NOMO-1 treated with DMSO at 0.1 percent for 48 hours (cell line): ENCODE measurements around the gene HDAC5.
A peak's percentile ranks its signal among the peaks of the same experiment; 100 is the strongest.
"Not testable (repeated sequence)": the region's sequence is repeated elsewhere in the genome, so short reads cannot be mapped to it uniquely, and the experiment has no call there.

Experiments used
- DNase-seq: peaks from one replicate; lab custom pipeline; 2025; ENCODE audit not compliant: unreplicated experiment; lab: John Stamatoyannopoulos, UW

The HDAC5 gene

DNA sequence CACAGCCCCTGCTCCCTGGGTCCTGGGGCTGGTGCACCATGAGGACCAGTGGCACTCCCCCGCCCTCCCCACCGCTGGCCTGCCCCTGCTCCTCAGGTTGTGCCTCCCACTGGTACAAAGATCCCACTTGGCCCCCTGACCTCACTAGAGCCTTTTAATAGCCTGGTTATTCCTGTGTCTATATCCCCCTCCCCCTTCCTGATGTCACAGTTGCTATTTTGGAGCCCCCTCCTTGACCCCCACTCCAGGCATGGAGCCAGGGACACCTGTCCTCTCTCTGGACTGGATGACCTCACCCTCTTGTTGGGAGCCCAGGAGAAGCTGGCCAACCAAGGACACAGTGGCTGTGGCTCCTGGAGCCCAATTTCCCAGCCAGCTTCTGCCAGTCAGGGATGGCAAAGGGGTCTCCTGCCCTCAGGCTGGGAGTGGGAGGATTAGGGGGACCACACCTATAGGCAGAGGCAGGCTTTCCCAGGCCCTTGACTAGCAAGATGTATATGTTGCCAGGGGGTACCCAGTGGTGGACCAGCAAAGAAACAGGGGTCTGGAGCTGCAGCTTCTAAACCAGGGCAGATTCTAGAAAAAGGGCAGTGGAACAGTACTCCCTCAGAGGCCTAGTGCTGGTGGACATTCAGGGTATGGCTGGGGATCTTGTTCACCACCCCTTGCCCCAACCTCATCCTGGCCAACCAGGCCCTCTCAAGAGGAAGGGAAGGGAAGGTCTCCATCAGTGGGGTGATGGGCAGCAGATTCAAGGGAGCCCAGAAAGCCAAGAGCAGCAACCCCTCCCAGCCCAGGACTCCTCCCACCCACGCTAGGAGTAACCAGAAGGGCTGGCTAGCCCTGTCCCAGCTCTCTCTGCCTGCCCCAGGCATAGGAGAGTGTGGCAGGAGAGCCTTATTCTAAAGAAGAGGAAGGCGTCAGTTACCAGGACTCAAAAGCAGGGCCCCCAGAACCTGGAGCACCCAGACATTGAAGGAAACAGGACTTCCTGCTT lies 10.9 kb downstream of the HDAC5 start:
- no peak for DNase-seq

DNA sequence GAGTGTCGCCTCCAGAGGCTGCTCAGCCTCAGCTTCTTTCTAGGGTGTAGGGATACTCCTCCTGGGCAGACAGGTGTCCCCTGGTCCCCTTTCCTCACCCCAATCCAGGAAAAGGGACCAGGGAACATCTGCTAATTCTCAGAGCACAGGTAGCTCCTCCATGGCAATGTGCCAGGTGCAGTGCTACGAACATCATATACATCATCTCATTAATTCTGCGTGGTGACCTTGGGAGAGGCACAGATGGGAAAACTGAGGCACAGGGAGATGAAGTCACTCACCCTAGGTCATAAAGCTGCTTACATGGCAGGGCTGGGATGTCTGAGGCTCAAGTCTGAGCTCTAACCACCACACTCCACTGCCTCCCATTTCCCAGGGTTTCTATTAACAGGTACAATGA lies 11.7 kb downstream of the HDAC5 start:
- no peak for DNase-seq

DNA sequence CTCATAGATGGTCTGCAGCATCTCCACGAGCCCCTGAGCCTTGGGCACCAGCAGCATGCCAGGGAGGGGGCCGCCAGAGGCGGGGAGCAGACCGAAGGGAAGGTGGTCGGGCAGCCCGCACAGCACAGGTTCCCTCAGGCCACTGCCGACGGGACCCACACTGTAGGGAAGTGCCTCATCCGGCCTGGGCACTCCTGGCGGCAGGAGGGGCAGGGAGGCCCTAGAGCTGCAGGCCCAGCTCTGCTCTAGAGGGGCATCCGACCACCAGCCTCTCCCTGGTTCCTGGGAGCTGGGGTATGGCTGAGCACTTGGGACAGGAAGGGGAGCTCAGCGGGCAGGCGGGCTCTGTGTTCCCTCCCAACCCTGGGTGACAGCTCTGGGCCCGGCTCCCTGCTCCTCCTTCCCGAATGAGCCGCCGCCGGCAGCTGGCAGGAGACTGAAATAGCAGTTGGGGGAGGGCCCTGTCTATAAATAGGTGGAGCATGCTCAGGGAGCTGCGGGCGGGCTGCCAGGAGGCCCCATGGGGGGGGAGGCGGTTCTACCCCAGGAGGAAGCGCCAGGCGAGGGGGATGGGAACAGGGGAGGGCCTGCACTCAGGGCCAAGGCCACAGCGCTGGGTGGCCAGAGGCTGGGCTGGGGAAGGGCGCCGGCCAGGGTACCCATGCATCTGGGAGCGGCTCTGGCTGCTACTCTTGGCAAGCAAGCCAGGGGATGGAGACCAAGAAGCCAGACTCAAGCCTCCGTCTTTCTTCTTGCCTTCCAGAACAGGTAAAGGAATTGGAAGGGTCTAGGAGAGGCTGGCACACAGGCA lies 12.4 kb downstream of the HDAC5 start:
- DNase-seq: peak; percentile 91

DNA sequence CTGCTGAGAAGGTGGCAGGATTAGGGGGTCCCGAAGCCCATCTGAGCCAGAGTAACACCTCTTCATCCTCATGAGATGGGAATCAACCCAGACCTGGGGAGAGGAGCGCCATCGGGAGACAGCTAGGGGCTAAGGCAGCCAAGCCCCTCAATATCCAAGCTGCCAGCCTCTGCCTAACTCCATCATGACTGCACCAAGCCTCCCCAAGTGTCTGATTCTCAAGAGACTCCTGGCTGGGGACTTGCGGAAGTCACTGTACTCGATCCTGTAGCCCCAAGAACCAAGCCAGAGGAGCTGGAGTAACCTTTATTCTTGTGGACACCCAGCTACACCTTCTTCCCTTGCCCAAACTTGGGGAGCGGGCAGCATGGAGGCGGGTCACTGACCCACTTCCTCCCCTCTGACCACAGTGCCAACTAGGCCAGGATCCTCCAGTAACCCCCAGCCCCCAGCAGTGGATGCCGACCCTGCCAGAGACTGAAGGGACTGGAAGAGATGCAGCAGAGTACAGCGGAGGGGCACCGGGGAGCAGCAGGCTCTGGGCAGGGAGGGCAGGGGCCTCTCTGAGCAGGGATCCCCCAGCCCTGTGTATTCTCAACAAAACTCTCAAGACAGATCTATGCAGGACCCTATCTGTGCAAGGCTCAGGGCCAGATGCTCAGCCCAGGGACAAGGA lies 13.3 kb downstream of the HDAC5 start:
- peak; percentile 18 for DNase-seq

DNA sequence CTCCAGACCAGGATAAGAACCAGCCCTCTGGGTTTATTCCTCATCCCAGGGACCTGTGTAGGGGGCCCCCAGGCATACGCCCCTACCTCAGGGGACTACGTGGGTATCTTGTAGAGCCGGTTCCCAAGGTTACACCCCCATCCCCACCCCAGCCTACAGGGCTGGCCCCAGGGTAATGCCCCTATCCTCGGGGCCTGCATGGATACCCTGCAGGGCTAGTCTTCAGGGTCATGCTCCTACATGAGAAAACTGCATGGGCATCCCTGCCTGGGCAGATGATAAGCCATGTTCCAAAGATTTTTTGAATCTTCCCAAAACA lies 14.2 kb downstream of the HDAC5 start:
- DNase-seq: no peak

DNA sequence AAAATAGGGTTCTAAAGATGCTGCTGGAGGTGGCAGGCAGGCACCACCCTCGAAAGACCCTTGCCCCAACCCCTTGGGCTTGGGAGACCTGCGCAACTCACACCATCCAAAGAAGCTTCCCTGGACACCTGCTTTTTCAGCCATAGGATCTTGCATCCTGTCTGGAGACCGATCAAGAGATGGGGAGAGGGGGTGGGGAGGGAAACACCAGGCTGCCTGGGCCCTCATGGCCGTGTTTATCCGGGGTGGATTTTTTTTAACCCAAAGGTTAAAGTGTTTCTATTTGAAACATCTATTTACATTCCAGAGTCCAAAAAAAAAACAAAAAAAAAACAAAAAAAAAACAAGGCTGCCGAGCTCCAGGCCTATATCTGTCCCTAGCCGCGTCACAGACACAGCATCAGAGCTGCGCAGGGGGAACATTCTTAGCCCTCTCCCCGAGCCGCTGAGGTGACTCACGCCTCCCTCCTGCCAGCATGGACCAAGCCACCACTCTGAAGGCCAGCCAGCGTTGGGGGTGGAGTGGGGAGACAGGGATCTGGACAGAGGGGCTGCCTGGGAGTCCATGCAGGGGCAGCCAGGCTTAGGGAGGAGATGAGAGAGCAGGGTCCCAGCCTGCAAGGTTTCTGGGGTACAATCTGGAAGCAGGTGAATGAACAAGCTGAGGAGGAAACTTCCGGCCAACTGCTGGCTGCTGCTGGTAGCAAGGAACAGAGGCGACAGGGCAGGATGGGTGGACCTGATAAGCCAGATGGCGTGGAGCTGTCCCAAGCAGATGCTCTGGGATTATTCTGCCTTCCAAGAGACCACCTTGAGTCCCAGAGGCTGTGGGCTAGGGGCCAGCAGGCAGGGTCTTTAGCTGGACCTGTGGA lies 14.8 kb downstream of the HDAC5 start:
- no peak for DNase-seq

DNA sequence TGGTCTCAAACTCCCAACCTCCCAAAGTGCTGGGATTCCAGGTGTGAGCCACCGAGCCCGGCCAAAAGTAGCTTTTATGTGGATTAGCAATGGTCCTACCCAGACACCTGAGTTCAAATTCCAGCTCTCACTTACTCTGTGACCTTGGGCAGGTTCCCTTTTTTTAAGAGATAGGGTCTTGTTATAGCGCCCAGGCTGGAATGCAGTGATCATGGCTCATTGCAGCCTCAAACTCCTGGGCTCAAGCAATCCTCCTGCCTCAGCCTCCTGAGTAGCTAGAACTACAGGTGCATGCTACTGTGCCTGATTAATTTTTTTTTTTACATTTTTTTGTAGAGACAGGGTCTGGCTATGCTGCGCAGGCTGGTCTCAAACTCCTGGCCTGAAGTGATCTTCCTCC lies 16.6 kb downstream of the HDAC5 start:
- no peak for DNase-seq

DNA sequence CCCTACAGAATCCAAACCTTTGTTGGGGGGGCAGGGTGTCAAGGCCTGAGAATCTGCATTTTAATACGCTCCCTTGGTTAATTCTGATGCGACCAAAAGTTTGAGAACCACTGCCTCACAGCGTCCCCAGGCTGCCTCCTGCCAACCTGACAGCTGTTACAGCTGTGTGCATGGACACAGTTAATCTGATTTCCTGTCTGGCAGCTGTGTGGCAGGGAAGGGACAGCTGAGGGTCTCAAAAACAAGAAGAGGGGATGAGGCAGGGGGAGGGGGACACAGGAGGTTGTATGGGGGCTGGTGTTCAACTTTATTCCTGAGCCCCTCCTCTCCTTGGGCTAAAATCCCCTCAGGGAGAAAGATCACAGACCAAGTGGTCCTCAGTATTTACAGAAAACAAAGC lies 17.5 kb downstream of the HDAC5 start:
- DNase-seq: no peak

DNA sequence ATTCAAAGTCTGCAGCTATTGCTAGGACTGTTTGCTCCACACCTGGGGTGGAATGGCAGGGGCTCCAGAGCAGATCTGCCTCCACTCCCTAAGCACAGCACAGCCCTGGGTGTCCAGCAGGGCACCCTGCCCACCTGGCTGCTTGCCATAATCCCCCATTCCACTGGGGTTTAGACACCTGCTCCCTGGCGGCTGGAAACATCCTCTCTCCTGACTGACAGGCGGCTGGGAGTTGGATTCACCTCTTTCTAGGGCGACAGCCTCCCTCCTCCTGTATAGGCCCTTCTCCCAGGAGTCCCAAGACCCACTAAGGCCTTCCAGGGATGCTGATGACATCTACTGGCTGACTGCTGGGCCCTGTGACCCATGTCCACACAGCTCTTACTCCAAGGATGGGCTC lies 18.0 kb downstream of the HDAC5 start:
- DNase-seq: no peak

DNA sequence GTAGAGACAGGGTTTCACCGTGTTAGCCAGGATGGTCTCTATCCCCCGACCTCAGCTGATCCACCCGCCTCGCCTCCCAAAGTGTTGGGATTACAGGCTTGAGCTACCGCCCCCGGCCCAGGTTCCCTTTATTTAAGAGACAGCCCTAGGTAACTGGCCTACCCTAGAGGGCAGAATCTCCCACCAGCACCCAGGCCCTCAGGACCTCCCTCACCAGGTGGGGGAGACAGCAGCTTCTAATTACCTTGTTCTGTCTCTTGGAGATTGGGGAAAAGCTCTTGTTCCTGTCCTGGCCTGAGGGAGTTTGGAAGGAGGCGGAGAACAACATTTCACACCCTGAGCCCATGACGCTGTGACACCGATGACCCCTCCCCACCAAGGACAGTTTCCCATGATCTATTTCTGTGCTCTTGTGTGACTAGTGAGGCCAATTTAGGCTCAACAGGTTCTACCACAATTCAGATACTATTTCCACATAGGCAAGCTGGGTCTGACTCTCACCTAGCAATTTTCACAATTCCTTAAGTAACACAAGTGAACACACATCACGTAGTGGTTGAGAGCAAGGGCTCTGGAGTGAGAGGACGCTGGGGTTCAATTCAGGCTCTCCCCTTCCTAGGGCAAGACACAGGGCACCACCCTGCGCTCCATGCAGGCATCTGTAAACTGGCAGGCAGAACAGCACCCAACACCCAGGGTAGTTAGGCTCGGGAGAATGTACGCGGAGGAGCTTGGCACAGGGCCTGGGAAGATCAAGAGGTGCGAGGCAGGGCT lies 20.4 kb downstream of the HDAC5 start:
- DNase-seq: no peak

DNA sequence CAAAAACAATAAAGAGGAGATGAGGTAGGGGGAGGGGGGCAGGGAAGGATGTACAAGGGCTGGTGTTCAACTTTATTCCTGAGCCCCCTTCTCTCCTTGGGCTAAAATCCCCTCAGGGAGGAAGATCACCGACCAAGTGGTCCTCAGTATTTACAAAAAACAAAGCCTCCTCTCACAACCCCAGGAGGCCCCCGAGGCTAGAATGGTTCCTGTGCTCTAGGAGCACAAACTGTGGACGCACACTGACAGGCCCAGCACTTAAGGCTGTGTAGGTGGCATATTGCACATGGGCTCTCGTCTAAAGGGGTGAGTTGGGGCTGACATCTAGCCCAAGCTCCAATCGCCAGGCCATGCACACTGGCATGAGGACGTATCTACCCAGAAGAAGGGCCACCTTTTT lies 21.6 kb downstream of the HDAC5 start:
- DNase-seq: not testable (repeated sequence)

DNA sequence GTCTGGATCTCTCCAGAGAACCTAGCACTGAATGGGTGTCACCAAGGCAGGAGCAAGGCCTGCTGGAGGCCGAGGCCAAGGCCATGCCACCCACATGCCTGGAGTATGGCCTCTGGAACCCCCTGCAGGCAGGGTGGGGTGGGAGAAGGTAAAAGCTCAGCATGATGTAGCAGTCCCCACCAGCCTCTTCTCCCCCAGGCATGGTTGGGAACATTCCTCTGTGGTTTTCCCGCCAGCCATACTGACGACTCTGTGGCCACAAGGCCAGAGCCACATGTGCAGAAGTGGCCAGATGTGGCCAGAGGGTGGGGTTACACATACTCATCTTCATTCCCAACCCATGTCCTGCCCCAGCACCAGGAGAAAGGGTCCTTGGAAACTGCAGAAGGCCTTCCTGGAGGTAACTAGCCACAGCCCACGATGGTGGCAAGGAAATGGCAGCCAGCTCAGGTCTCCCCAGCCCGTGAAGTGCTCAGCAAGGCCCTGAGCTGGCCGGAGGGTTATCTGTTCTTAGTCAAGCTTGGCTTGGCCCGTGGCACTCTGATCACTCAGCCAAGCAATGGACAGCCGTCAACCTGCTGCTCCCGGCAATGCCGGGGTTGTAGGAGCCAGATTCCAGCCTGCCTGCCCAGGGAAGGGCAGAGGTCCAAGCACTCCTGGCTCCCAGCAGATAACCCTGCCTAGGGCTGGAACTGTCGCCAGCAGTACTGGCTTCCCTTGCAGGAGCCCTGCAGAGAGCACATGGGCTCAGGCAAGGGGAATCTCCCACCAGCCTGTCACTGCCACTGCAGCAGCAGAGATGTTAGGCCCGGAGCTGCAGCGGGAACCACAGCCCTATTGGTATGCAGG lies 26.1 kb downstream of the HDAC5 start:
- DNase-seq: no peak

DNA sequence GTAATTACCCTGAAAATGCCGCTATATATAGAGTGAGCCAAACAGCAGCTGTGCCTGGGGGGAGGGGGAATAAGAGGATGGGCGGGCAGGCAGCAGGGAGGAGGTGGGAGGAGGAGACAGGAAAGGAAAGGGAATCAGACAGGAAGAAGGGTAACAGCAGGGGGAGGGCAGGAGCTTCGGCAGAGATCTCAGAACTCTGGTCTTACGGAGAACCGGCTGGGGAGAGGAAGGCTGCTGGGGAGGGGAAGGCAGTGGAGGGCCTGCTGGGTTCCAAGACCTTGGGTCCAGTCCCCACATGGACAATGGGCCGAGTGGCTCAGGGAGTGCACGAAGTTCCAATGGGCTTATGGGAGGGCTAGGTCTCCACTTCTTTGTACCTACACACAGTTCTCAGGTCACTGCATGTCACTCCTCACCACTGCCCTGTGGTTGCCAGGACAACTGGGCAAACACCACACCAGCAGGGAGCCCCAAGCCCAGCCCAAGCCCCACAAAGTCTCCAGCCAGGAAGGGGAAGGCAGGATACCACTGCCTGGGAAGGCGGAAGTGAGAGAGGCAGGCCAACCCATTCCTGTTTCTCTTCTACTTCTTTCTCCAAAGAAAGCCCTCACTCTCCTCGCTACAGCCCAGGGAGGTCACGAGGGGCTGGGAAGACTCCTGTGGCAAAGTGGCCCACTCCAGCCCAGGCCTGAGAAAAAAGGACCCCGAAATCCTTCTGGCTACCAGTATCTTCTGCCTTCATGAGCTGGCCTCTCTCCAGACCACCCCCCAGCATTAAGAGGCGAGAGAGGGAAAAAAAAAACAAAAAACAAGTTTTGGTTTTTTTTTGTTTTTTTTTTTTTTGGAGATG lies 27.6 kb downstream of the HDAC5 start:
- DNase-seq: peak; percentile 58

DNA sequence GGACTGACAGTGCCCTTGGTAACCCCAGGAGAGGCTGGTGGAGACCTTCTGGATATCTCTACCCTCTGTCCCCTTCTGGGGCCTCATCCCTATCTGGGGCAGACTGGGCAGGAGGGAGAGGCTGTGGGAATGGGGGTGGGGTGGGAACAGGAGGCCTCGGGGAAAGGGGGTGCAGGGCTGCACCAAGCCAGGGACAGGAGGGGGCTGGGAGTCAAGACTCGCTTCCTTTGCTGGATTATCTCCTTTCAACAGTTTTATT lies 28.1 kb downstream of the HDAC5 start:
- DNase-seq: no peak

DNA sequence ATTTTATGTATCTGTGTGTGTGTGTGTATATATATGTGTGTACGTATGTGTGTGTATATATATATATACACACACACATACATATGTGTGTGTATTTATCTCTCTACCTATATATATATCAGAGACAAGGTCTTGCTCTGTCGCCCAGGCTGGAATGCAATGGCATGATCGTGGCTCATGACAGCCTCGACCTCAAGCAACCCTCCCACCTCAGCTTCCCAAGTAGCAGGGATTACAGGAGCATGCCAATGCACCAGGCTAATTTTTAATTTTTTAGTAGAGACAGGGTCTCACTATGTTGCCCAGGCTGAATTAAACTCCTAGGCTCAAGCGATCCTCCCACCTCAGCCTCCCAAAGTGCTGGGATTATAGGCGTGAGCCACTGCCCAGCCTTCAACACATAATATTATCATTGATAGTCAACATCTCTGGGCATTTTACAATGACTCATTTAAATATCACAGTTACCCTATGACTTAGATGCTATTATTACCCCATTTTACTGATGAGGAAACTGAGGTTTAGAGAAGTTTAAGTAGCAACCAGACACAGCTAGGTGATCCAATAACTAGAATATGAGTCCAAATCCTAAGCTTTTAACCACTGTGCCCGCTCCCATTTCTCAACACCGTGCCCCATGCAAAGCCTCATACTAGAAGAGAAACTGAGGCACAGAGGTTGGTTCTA lies 28.6 kb downstream of the HDAC5 start:
- DNase-seq: no peak

DNA sequence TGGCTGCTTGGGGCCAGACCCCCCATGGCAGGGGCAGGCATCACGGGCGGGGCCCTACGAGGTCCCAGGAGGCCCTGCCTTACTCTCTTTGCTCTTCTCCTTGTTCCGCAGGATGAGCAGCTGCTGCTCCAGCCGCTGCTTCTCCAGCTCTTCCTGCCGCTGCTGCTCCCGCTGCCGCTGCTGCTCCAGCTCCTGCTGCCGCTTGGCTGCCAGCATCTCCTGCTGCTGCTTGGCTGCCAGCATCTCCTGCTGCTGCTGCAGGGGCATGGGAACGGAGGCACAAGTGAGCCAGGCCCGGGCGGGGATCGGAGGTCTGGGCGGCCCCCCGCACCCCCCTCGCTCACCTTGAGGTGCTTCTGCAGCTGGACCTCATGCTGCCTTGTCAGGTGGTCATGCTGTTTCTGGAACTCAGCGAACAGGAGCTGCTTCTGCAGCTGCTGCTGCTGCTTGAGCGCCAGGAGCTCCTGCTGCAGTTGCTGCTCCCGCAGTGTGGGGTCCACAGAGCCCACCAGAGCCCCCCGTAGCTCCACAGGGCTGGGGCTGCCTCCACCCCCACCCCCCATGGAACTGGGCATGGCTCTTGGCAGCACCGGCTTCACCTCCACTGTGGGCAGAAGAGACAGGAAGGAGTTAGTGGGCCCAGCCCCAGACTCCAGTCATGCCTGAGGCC lies 30.1 kb downstream of the HDAC5 start:
- DNase-seq: no peak

DNA sequence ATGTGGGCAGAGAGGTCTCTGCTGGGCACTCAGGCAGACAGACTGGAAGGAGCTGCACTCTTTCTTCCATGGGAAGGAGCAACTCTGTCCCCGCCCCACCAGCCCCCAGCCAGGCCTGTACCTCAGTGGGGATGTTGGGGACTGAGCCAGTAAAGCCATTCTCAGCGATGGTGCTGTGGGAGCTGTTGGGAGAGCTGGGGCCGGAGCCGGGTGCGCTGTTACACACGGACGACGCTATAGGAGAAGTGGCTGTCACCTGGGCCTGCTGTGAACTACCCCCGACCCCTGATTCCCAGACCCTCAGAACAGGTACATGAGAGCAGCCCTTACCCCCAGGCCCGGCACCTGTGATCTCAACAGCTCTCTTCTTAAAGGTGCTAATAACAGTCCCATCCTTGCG lies 31.4 kb downstream of the HDAC5 start:
- DNase-seq: no peak
